K562 (cell line): Measurements from ENCODE around the gene CTBS. TPM values are rescaled to one million over a fixed set of nuclear protein-coding genes. Genes with fewer than 3 reads are reported as not detected.

ENCODE experiments used
- CREM ChIP-seq: IDR thresholded peaks from 2 replicates; pipeline ENCODE4 v1.6.1; 2014; ENCODE audit warnings: antibody characterized with exemption, low read depth
- FOSL1 ChIP-seq: fragments of 200-800 bp; sonication (Bioruptor generic); conservative IDR thresholded peaks from 2 replicates; pipeline ENCODE4 v1.6.1; 2016; ENCODE audit warnings: missing genetic modification characterization, missing compliant biosample characterization
- GTF2F1 ChIP-seq: IDR thresholded peaks from 2 replicates; pipeline ENCODE4 v1.6.1; 2011; ENCODE audit warnings: low read depth, low read length, improper control_type of control experiment
- NCOA2 ChIP-seq, 2 experiments: fragments of 450-650 bp; IDR thresholded peaks; 2 replicates each; pipeline ENCODE4 v1.6.1; 2018; ENCODE audit warnings: mild to moderate bottlenecking in 2 of 2, moderate library complexity in 1 of 2; ENCODE audit not compliant: partially characterized antibody in 2 of 2
- NCOA6 ChIP-seq: fragments of 450-650 bp; IDR thresholded peaks from 2 replicates; pipeline ENCODE4 v1.6.1; 2017; ENCODE audit warnings: mild to moderate bottlenecking
- POLR2G ChIP-seq: fragments of 200-400 bp; formaldehyde crosslinking; IDR thresholded peaks from 2 replicates; pipeline ENCODE4 v1.6.1; 2017; ENCODE audit warnings: low read depth, mild to moderate bottlenecking, antibody characterized with exemption, low read length, moderate library complexity
- ZNF197 ChIP-seq: fragments of 200-800 bp; sonication (Bioruptor generic); IDR thresholded peaks from 2 replicates; pipeline ENCODE4 v1.6.1; 2016; ENCODE audit warnings: low read depth, missing genetic modification characterization, missing compliant biosample characterization
- ZNF780A ChIP-seq: fragments of 250-450 bp; sonication (Bioruptor Pico); IDR thresholded peaks from 2 replicates; pipeline ENCODE4 v1.5.0; 2021; ENCODE audit warnings: mild to moderate bottlenecking
- polyA plus RNA-seq, 8 experiments: library from polyadenylated mRNA; depleted of rRNA in 4 of 8; stranded (reverse) in 5 of 8; unstranded in 3 of 8; fragments of >200 nt; fragmentation: Nextera tagmentation in 2 of 8; fragmentation: Illumina TruSeq in 1 of 8; extraction: Ambion mirVana in 2 of 8; extraction: Trizol in 1 of 8; gene quantifications; 2 replicates each; pipeline versions ENCODE4 v1.2.1 to v1.2.3, GENCODE V29; 2011 to 2014; ENCODE audit warnings: inconsistent platforms in 1 of 8, missing spikeins in 1 of 8
- total RNA-seq, 7 experiments: library from RNA; depleted of rRNA in 6 of 7; stranded (reverse); fragments of >200 nt in 6 of 7; fragmentation: Illumina TruSeq in 2 of 7; extraction: Trizol in 2 of 7; gene quantifications; 2 replicates each; pipeline versions ENCODE4 v1.2.1 to v1.2.3, GENCODE V29; 2011 to 2021; ENCODE audit warnings: low replicate concordance in 1 of 7
- TF ChIP-seq, protein P1 (sequence below): fragments of 450-650 bp; IDR thresholded peaks from 2 replicates; pipeline ENCODE4 v1.6.1; 2016; ENCODE audit warnings: low read depth, mild to moderate bottlenecking, moderate library complexity
- TF ChIP-seq, protein P2 (sequence below), 2 experiments: fragments of 450-650 bp; IDR thresholded peaks; 2 replicates each; pipeline ENCODE4 v1.6.1; 2016
- TF ChIP-seq, protein P3 (sequence below): fragments of 450-650 bp; IDR thresholded peaks from 2 replicates; pipeline ENCODE4 v1.6.1; 2016; ENCODE audit warnings: mild to moderate bottlenecking, moderate library complexity
- TF ChIP-seq, protein P4 (sequence below): fragments of 450-650 bp; IDR thresholded peaks from 2 replicates; pipeline ENCODE4 v1.6.1; 2014; ENCODE audit warnings: low read depth, mild to moderate bottlenecking, moderate library complexity, borderline replicate concordance

CTBS gene
- total and polyA plus RNA-seq, 9 of the 15 experiments (the other 6 are each of a cell fraction or from before 2014, with no cell fraction given) = 3.0 to 19.8 (median 9.9) TPM

DNA sequence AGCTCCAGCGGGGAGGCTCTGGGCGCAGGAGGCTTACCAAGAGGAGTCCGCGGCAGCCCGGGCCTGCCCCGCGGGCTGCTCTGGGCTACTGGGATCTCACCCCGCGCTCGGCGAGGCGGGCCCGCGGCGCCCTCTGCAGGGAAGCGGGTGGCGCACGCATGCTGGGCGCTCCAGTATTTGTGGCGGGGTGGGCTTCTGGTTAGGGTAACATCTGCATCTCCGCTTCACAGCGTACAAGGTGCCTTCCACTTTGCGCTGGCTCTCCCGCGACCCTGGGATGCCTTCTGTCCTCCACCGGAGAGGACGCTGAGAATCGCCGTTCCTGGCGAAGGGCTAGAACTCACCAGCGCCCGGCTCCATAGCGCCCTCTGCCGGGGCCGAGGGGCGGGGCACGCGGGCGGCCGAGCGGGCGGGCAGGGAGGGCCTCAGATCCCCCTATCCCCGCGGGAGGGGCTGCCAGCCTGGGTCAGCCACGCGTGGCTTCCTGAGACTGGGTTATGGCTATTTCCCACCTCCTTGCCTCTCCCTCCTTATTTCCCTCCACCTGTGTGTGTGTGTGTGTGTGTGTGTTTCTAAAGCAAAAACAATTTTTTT lies 46.6 kb upstream of the CTBS start (continued):
- no peak for TF ChIP-seq NCOA2 (IDR thresholded peaks at IDR 0.05; ENCODE audit: partially characterized antibody in 2 of 2)
- TF ChIP-seq GTF2F1 = no peak
- no peak for TF ChIP-seq NCOA6
- TF ChIP-seq, protein P1, sequence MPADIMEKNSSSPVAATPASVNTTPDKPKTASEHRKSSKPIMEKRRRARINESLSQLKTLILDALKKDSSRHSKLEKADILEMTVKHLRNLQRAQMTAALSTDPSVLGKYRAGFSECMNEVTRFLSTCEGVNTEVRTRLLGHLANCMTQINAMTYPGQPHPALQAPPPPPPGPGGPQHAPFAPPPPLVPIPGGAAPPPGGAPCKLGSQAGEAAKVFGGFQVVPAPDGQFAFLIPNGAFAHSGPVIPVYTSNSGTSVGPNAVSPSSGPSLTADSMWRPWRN = no peak
- TF ChIP-seq ZNF197 = no peak
- 0 out of 2 replicates have a peak, but pooled peaks have one; percentile 21 for TF ChIP-seq FOSL1 (tag)
- no peak for TF ChIP-seq ZNF780A (CRISPR knock-in tag)
- TF ChIP-seq, protein P2, sequence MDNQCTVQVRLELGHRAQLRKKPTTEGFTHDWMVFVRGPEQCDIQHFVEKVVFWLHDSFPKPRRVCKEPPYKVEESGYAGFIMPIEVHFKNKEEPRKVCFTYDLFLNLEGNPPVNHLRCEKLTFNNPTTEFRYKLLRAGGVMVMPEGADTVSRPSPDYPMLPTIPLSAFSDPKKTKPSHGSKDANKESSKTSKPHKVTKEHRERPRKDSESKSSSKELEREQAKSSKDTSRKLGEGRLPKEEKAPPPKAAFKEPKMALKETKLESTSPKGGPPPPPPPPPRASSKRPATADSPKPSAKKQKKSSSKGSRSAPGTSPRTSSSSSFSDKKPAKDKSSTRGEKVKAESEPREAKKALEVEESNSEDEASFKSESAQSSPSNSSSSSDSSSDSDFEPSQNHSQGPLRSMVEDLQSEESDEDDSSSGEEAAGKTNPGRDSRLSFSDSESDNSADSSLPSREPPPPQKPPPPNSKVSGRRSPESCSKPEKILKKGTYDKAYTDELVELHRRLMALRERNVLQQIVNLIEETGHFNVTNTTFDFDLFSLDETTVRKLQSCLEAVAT (IDR thresholded peaks at IDR 0.05) = 0 out of 4 replicates have a peak, but pooled peaks of 1 of the 2 experiments have one; percentile 39
- TF ChIP-seq, protein P3, sequence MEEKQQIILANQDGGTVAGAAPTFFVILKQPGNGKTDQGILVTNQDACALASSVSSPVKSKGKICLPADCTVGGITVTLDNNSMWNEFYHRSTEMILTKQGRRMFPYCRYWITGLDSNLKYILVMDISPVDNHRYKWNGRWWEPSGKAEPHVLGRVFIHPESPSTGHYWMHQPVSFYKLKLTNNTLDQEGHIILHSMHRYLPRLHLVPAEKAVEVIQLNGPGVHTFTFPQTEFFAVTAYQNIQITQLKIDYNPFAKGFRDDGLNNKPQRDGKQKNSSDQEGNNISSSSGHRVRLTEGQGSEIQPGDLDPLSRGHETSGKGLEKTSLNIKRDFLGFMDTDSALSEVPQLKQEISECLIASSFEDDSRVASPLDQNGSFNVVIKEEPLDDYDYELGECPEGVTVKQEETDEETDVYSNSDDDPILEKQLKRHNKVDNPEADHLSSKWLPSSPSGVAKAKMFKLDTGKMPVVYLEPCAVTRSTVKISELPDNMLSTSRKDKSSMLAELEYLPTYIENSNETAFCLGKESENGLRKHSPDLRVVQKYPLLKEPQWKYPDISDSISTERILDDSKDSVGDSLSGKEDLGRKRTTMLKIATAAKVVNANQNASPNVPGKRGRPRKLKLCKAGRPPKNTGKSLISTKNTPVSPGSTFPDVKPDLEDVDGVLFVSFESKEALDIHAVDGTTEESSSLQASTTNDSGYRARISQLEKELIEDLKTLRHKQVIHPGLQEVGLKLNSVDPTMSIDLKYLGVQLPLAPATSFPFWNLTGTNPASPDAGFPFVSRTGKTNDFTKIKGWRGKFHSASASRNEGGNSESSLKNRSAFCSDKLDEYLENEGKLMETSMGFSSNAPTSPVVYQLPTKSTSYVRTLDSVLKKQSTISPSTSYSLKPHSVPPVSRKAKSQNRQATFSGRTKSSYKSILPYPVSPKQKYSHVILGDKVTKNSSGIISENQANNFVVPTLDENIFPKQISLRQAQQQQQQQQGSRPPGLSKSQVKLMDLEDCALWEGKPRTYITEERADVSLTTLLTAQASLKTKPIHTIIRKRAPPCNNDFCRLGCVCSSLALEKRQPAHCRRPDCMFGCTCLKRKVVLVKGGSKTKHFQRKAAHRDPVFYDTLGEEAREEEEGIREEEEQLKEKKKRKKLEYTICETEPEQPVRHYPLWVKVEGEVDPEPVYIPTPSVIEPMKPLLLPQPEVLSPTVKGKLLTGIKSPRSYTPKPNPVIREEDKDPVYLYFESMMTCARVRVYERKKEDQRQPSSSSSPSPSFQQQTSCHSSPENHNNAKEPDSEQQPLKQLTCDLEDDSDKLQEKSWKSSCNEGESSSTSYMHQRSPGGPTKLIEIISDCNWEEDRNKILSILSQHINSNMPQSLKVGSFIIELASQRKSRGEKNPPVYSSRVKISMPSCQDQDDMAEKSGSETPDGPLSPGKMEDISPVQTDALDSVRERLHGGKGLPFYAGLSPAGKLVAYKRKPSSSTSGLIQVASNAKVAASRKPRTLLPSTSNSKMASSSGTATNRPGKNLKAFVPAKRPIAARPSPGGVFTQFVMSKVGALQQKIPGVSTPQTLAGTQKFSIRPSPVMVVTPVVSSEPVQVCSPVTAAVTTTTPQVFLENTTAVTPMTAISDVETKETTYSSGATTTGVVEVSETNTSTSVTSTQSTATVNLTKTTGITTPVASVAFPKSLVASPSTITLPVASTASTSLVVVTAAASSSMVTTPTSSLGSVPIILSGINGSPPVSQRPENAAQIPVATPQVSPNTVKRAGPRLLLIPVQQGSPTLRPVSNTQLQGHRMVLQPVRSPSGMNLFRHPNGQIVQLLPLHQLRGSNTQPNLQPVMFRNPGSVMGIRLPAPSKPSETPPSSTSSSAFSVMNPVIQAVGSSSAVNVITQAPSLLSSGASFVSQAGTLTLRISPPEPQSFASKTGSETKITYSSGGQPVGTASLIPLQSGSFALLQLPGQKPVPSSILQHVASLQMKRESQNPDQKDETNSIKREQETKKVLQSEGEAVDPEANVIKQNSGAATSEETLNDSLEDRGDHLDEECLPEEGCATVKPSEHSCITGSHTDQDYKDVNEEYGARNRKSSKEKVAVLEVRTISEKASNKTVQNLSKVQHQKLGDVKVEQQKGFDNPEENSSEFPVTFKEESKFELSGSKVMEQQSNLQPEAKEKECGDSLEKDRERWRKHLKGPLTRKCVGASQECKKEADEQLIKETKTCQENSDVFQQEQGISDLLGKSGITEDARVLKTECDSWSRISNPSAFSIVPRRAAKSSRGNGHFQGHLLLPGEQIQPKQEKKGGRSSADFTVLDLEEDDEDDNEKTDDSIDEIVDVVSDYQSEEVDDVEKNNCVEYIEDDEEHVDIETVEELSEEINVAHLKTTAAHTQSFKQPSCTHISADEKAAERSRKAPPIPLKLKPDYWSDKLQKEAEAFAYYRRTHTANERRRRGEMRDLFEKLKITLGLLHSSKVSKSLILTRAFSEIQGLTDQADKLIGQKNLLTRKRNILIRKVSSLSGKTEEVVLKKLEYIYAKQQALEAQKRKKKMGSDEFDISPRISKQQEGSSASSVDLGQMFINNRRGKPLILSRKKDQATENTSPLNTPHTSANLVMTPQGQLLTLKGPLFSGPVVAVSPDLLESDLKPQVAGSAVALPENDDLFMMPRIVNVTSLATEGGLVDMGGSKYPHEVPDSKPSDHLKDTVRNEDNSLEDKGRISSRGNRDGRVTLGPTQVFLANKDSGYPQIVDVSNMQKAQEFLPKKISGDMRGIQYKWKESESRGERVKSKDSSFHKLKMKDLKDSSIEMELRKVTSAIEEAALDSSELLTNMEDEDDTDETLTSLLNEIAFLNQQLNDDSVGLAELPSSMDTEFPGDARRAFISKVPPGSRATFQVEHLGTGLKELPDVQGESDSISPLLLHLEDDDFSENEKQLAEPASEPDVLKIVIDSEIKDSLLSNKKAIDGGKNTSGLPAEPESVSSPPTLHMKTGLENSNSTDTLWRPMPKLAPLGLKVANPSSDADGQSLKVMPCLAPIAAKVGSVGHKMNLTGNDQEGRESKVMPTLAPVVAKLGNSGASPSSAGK = peak; percentile 62; the same call in 1 of the 2 replicates
- 0 out of 2 replicates have a peak, but pooled peaks have one; percentile 28 for TF ChIP-seq CREM
- peak; percentile 86 for TF ChIP-seq POLR2G
- TF ChIP-seq, protein P4, sequence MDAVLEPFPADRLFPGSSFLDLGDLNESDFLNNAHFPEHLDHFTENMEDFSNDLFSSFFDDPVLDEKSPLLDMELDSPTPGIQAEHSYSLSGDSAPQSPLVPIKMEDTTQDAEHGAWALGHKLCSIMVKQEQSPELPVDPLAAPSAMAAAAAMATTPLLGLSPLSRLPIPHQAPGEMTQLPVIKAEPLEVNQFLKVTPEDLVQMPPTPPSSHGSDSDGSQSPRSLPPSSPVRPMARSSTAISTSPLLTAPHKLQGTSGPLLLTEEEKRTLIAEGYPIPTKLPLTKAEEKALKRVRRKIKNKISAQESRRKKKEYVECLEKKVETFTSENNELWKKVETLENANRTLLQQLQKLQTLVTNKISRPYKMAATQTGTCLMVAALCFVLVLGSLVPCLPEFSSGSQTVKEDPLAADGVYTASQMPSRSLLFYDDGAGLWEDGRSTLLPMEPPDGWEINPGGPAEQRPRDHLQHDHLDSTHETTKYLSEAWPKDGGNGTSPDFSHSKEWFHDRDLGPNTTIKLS = peak; percentile 43; the same call in 1 of the 2 replicates
